Hepatocyte (in vitro differentiated cells): ENCODE measurements around the gene HSF5. TPM values are rescaled to one million over a fixed set of nuclear protein-coding genes. Genes with fewer than 3 reads are reported as not detected.

Experiments
- DNase-seq: peaks from one replicate; pipeline ENCODE4 v3.0.0-alpha.2; 2016; ENCODE audit warnings: low spot score
- H2AFZ ChIP-seq: fragments of 200-600 bp; sonication (generic); 2 replicates; pipeline ENCODE4 v1.6.0; 2016; ENCODE audit warnings: antibody characterized with exemption, mild to moderate bottlenecking
- H3K27ac ChIP-seq: fragments of 200-600 bp; sonication (generic); 2 replicates; pipeline ENCODE4 v1.5.1; 2016; ENCODE audit warnings: mild to moderate bottlenecking
- H3K27me3 ChIP-seq: fragments of 200-600 bp; sonication (generic); 2 replicates; pipeline ENCODE4 v1.6.1; 2016
- H3K36me3 ChIP-seq: fragments of 200-600 bp; sonication (generic); replicated peaks from 2 replicates; pipeline ENCODE4 v1.5.1; 2016; ENCODE audit warnings: low read depth; ENCODE audit not compliant: insufficient read depth
- H3K4me1 ChIP-seq: fragments of 200-600 bp; sonication (generic); 2 replicates; pipeline ENCODE4 v1.5.1; 2016; ENCODE audit warnings: mild to moderate bottlenecking, moderate library complexity; ENCODE audit not compliant: insufficient read depth
- H3K4me2 ChIP-seq: fragments of 200-600 bp; sonication (generic); 2 replicates; pipeline ENCODE4 v1.6.0; 2016
- H3K4me3 ChIP-seq: fragments of 200-600 bp; sonication (generic); 2 replicates; pipeline ENCODE4 v1.5.1; 2016; ENCODE audit warnings: mild to moderate bottlenecking
- H3K79me2 ChIP-seq: fragments of 200-600 bp; sonication (generic); 2 replicates; pipeline ENCODE4 v1.6.0; 2017; ENCODE audit warnings: mild to moderate bottlenecking
- H3K9me2 ChIP-seq: fragments of 200-600 bp; sonication (generic); replicated peaks from 2 replicates; pipeline ENCODE4 v1.6.0; 2017; ENCODE audit warnings: mild to moderate bottlenecking; ENCODE audit not compliant: insufficient read depth
- H3K9me3 ChIP-seq: fragments of 200-600 bp; sonication (generic); 2 replicates; pipeline ENCODE4 v1.5.1; 2016; ENCODE audit warnings: low read depth, mild to moderate bottlenecking
- H4K20me1 ChIP-seq: fragments of 200-600 bp; sonication (generic); 2 replicates; pipeline ENCODE4 v1.6.0; 2016; ENCODE audit warnings: mild to moderate bottlenecking; ENCODE audit not compliant: insufficient read depth, poor library complexity, severe bottlenecking
- EZH2 ChIP-seq: fragments of 200-600 bp; sonication (generic); IDR thresholded peaks from 2 replicates; pipeline ENCODE4 v1.6.1; 2016; ENCODE audit warnings: antibody characterized with exemption, mild to moderate bottlenecking, borderline replicate concordance
- EZH2phosphoT487 ChIP-seq: fragments of 200-600 bp; sonication (generic); IDR thresholded peaks from one replicate; pipeline ENCODE4 v1.6.1; 2018; ENCODE audit warnings: antibody characterized with exemption, mild to moderate bottlenecking, low read depth, moderate library complexity; ENCODE audit not compliant: unreplicated experiment, severe bottlenecking
- WGBS: methylation state at CpG from one replicate; pipeline ENCODE4 v1.1.6; 2016; ENCODE audit warnings: low lambda C conversion rate; ENCODE audit errors: missing lambda C conversion rate; 5-methylcytosine and 5-hydroxymethylcytosine counted together
- polyA plus RNA-seq: library from polyadenylated mRNA; unstranded; fragments of >200 nt; fragmentation: Nextera tagmentation; extraction: Ambion mirVana; gene quantifications from 2 replicates; pipeline ENCODE4 v1.2.1, GENCODE V29; 2016
- total RNA-seq: library from RNA; depleted of rRNA; stranded (reverse); fragments of >200 nt; gene quantifications from 2 replicates; pipeline ENCODE4 v1.2.3, GENCODE V29; 2014
- TF ChIP-seq, protein P1 (sequence below): fragments of 200-600 bp; sonication (generic); IDR thresholded peaks from 2 replicates; pipeline ENCODE4 v1.5.1; 2016; ENCODE audit warnings: antibody characterized with exemption, mild to moderate bottlenecking; ENCODE audit not compliant: poor library complexity

Gene HSF5
- total and polyA plus RNA-seq, 2 experiments from 2014 or later = 0.03 TPM; not detected in 1

DNA sequence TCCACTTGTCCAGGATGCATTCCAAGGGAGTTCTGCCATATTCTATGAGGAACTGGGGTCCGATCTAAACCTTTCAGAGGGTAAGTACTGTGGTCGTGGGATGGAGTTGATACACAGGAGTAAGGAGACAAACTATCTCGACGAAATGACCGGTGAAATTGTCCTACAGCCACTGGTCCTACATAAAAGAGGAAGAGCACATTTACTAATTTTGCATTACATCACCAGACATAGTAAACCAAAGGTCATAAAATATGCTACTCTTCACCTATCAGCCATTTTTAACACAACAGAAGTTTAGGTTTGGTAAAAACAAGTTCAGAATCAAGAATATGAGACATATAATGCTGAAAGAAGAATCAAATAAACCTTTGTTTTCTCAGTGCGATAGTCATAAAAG, 8.1 kb downstream of the HSF5 start:
- H3K9me3 ChIP-seq = no peaks in the 10 kb centered on the region
- no peaks in the 10 kb centered on the region for H3K27me3 ChIP-seq
- no peaks in the 10 kb centered on the region for H3K79me2 ChIP-seq
- no peak overlapping the region for H3K4me2 ChIP-seq
- H3K4me1 ChIP-seq = peaks cover 5% of the 10 kb centered on the region
- H3K4me3 ChIP-seq = no peak overlapping the region
- DNase-seq = no peak
- H3K9me2 ChIP-seq = no peaks in the 10 kb centered on the region
- no peak overlapping the region for H3K27ac ChIP-seq
- no peaks in the 10 kb centered on the region for H3K36me3 ChIP-seq
- no peak overlapping the region for H2AFZ ChIP-seq
- no peaks in the 10 kb centered on the region for H4K20me1 ChIP-seq
- WGBS = 87% methylated on average over 6 of the region's 6 CpGs
- TF ChIP-seq, protein P1, sequence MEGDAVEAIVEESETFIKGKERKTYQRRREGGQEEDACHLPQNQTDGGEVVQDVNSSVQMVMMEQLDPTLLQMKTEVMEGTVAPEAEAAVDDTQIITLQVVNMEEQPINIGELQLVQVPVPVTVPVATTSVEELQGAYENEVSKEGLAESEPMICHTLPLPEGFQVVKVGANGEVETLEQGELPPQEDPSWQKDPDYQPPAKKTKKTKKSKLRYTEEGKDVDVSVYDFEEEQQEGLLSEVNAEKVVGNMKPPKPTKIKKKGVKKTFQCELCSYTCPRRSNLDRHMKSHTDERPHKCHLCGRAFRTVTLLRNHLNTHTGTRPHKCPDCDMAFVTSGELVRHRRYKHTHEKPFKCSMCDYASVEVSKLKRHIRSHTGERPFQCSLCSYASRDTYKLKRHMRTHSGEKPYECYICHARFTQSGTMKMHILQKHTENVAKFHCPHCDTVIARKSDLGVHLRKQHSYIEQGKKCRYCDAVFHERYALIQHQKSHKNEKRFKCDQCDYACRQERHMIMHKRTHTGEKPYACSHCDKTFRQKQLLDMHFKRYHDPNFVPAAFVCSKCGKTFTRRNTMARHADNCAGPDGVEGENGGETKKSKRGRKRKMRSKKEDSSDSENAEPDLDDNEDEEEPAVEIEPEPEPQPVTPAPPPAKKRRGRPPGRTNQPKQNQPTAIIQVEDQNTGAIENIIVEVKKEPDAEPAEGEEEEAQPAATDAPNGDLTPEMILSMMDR = no peak
- TF ChIP-seq EZH2 (no peak), EZH2phosphoT487 (no peak)

DNA sequence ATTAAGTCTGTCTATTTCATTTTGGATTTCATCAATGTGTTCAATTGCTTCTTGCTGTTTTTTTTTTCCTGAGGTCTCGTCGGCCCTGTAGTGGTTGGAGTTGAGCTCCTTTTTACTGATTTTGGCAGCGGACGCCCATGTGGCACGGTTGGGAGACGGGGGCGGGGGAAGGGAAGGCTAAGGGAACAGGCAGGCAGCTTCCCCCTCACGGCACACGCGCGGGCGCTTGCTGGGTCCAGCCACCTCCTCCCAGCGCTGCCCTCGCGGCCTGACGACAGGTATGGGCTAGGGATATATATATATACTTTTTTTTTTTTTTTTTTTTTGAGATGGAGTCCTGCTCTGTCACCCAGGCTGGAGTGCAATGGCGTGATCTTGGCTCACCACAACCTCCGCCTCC, 11.4 kb downstream of the HSF5 start:
- no peak for DNase-seq
- no peaks in the 10 kb centered on the region for H3K9me2 ChIP-seq

DNA sequence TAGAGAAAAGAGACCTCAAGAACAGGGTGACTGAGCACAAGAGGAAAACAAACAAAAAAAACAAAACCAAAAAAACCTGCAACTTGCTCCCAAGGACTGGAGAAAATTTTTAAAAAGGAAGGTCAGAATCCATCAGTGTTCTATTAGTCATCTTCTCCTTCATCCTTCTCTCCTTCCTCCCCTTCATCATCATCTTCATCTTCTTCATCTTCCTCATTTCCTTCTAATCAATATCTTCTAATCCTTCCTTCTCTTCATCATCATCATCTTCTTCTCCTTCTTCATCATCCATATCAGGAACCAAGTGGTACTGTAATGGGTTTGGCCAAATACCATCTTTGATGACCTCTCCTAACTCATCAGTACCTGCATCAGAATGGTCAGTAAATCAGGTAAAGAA, 12.2 kb downstream of the HSF5 start:
- no peaks in the 10 kb centered on the region for H3K4me1 ChIP-seq
- no peak overlapping the region for H2AFZ ChIP-seq
- no peaks in the 10 kb centered on the region for H3K9me2 ChIP-seq
- no peaks in the 10 kb centered on the region for H3K36me3 ChIP-seq
- H3K27me3 ChIP-seq = no peaks in the 10 kb centered on the region
- no peak overlapping the region for H3K4me2 ChIP-seq
- no peaks in the 10 kb centered on the region for H3K9me3 ChIP-seq
- H3K4me3 ChIP-seq = no peak overlapping the region
- no peak for DNase-seq
- no peaks in the 10 kb centered on the region for H4K20me1 ChIP-seq
- no peak overlapping the region for H3K27ac ChIP-seq
- no peaks in the 10 kb centered on the region for H3K79me2 ChIP-seq
- TF ChIP-seq EZH2phosphoT487 (no peak), EZH2 (no peak)
- TF ChIP-seq, protein P1 = no peak

More for the DNA sequence above, 11.4 kb downstream of the HSF5 start:
- Histone ChIP-seq H3K79me2 (no peaks in the 10 kb centered on the region), H3K4me1 (no peaks in the 10 kb centered on the region), H3K27ac (no peak overlapping the region), H3K9me3 (no peaks in the 10 kb centered on the region), H3K36me3 (no peaks in the 10 kb centered on the region), H3K4me2 (no peak overlapping the region), H4K20me1 (no peaks in the 10 kb centered on the region), H2AFZ (no peak overlapping the region), H3K4me3 (no peak overlapping the region), H3K27me3 (no peaks in the 10 kb centered on the region)
- WGBS = 93% methylated on average over 18 of the region's 18 CpGs
- TF ChIP-seq EZH2 (no peak), EZH2phosphoT487 (no peak)
- TF ChIP-seq, protein P1 = no peak

DNA sequence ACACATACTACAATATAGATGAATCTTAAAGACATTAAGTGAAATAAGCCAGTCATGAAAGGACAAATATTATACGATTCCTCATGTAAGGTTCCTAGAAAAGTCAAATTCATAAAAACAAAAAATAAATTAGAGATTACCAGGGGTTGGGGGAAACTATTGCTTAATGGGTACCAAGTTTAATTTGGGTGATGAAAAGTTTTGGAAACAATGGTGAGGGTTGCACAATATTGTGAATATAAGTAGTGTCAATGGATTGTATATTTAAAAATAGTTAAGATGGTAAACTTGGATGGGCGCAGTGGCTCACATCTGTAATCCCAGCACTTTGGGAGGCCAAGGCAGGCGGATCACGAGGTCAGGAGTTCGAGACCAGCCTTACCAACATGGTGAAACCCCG, 17.9 kb downstream of the HSF5 start:
- no peaks in the 10 kb centered on the region for H4K20me1 ChIP-seq
- no peak overlapping the region for H2AFZ ChIP-seq
- H3K4me2 ChIP-seq = no peak overlapping the region
- H3K4me3 ChIP-seq = no peak overlapping the region
- H3K27me3 ChIP-seq = peaks cover 6% of the 10 kb centered on the region
- no peaks in the 10 kb centered on the region for H3K9me3 ChIP-seq
- H3K36me3 ChIP-seq = no peaks in the 10 kb centered on the region
- no peak for DNase-seq
- no peaks in the 10 kb centered on the region for H3K4me1 ChIP-seq
- no peaks in the 10 kb centered on the region for H3K79me2 ChIP-seq
- no peaks in the 10 kb centered on the region for H3K9me2 ChIP-seq
- H3K27ac ChIP-seq = no peak overlapping the region
- whole genome bisulfite sequencing = 95% methylated on average over 6 of the region's 6 CpGs
- TF ChIP-seq, protein P1 = no peak
- TF ChIP-seq EZH2phosphoT487 (no peak), EZH2 (no peak)
